Measurements from ENCODE around the gene CARD19.

DNA sequence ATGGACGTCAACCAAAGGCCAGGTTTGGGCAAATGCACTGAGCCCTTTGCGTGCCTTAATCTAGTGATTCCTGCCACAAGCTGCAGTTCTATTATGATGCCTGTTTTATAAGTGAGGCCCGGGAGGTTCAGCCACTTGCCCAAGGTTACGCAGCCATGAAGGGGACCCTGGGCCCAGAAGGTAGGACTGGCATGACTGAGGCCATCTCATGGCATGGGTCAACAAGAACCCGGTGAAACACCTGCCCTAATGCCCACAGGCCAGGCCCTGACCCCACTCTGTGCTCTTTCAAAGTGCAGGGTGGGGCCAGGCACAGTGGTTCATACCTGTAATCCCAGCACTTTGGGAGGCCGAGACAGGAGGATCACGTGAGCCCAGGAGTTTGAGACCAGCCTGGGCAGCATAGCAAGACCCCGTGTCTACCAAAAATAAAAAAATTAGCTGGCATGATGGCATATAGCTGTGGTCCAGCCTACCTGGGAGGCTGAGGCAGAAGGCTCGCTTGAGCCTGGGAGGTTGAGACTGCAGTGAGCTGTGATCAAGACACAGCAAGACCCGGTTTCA, 29.4 kb downstream of the CARD19 start:
- TF ChIP-seq POLR2A (IDR thresholded peaks at IDR 0.05), result no peak
- TF ChIP-seq, protein P1, sequence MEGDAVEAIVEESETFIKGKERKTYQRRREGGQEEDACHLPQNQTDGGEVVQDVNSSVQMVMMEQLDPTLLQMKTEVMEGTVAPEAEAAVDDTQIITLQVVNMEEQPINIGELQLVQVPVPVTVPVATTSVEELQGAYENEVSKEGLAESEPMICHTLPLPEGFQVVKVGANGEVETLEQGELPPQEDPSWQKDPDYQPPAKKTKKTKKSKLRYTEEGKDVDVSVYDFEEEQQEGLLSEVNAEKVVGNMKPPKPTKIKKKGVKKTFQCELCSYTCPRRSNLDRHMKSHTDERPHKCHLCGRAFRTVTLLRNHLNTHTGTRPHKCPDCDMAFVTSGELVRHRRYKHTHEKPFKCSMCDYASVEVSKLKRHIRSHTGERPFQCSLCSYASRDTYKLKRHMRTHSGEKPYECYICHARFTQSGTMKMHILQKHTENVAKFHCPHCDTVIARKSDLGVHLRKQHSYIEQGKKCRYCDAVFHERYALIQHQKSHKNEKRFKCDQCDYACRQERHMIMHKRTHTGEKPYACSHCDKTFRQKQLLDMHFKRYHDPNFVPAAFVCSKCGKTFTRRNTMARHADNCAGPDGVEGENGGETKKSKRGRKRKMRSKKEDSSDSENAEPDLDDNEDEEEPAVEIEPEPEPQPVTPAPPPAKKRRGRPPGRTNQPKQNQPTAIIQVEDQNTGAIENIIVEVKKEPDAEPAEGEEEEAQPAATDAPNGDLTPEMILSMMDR (IDR thresholded peaks at IDR 0.05), result no peak
